ENCODE measurements around the gene CHST1. TPM values are rescaled to one million over a fixed set of nuclear protein-coding genes. Genes with fewer than 3 reads are reported as not detected.

Gene CHST1, protein sequence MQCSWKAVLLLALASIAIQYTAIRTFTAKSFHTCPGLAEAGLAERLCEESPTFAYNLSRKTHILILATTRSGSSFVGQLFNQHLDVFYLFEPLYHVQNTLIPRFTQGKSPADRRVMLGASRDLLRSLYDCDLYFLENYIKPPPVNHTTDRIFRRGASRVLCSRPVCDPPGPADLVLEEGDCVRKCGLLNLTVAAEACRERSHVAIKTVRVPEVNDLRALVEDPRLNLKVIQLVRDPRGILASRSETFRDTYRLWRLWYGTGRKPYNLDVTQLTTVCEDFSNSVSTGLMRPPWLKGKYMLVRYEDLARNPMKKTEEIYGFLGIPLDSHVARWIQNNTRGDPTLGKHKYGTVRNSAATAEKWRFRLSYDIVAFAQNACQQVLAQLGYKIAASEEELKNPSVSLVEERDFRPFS
- total RNA-seq (ENCODE audit: insufficient read depth, low replicate concordance), result 3.1 TPM

- DNase-seq (ENCODE audit: low spot score), result peak; percentile 67
These were observed at the start of gene CHST1 for GRCh38 chr11:45665206-45665932. TSS of gene CHST1 (minus strand) at chr11:45665622. CDS start at chr11:45650923, 14,699 bp downstream.

DNA sequence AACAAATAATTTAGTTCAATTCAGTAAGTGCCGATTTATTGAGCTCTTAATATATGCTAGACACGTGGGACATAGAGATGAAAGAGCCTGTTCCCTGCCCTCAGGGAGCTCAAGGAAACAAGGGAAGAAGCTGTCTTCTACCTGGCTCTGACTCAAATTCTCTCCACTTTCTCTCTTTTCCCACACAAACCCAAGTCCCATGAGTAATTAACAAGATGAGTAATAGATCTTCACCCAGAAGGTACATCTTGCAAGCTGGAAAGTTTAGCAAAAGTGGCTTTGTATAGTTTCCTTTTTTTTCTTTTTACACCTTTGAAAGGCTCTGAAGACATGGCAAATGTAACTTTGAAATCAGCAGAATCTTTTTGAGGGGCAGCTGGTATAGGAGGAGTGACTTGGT is 48.2 kb upstream of the CHST1 start:
- no peak for DNase-seq (ENCODE audit: low spot score)

- no peak for DNase-seq (ENCODE audit: low spot score)
These were observed 45.1 kb upstream of the CHST1 start for GRCh38 chr11:45710561-45710960.

- DNase-seq (ENCODE audit: low spot score), result no peak
These were observed 43.7 kb upstream of the CHST1 start for GRCh38 chr11:45708887-45709663.

DNA sequence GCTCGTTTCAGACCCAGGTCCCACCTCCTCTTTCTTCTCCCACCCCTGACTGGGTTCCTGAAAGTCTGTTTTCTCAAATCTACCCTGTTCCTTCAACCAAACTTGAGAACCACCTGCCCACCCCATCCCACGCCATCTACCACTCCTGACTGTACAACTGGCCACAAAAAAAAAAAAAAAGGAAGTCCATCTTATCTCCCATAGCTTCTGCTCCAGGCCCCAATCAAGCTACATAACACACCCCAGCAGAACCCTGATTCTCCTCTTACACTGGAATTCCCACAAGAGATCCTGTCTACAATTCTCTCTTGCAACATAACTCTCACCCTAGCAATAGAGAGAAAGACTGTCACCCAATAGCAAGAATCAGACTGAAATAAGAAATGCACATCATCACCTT is 39.2 kb upstream of the CHST1 start:
- no peak for DNase-seq (ENCODE audit: low spot score)

GRCh38 chr11:45704133-45704532 is 38.7 kb upstream of the CHST1 start:
- DNase-seq (ENCODE audit: low spot score), result no peak

- DNase-seq (ENCODE audit: low spot score), result no peak
These were observed 37.1 kb upstream of the CHST1 start for GRCh38 chr11:45702511-45702910.

DNA sequence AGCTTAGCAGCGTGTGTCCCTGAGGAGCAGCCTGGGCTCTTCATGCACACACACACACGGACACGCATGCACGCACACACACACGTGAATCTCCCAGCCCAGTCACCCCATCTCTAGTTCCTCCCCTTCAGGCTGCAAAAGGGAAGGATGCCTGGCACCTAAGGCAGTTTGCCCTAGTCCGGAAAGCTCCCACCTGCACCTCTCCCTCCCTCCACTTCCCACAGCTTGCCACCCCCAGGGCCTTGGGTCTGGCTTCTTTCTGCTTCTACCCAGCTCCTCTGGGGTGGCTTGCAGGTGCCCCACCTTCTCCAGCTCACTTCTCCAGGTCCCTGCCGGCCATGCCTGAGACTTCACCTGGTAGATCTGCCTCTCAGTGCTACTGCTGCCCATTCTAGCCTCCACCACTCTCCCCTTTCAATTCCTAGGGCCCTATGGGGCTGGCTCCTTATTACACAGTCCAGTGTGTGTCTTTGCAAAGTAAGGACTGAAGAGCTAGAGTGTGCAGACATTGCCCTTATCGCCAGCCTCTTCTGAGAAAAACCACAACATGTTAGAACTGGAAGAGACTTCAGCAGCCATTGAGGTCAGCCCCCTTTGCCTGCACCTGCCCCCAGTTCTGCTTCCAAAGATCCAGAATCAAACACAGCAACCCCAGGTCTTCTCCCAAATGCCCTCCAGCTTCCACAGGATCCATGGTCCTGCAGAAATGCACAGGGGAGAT is 33.5 kb upstream of the CHST1 start:
- no peak for DNase-seq (ENCODE audit: low spot score)

GRCh38 chr11:45692808-45693453 is 27.5 kb upstream of the CHST1 start:
- DNase-seq (ENCODE audit: low spot score), result no peak

DNA sequence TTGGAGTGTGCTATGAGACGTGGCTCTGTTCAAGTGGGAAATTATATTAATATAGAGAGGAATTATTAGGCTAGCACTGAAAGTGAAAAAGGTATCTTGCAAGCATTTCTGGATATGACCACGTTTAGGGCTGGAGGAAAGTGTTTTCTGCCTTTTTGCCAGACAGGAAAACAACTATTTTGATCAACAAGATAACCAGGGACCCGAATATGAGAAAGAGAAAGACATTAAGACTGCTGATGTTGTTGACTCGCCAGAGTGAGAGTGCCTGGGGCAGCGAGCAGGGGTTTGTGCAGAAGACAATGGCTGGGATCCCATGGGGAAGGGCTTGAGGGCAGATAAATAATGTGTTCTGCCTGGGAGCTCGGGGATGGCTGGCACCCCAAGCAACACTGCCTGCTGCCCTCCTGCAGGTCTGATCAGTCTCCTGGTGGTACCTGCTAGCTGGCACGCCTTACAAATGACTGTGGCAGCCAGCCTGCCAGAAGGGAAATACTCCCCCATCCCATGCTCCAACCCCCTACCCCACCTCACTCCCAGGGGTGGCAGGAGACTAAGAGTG is 23.1 kb upstream of the CHST1 start:
- DNase-seq (ENCODE audit: low spot score), result no peak

DNA sequence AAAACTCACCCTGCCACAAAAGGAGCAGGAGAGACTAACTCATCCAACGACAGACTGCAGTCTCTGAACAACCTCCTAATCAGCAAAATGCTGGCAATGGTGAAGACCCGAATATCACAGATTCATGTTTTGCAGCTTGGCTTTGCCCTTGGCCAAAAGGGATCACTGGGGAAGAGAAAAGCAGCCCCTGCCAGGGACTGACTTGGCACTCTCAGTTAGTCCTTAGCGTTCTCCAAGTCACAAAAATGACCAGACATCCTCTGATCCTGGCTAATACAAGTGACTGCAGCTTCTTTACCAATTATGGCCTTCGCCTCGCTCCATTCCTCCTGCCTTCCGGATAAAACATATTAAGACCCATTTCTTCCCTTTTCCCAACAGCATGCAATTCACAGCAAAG is 22.4 kb upstream of the CHST1 start:
- DNase-seq (ENCODE audit: low spot score), result no peak

DNA sequence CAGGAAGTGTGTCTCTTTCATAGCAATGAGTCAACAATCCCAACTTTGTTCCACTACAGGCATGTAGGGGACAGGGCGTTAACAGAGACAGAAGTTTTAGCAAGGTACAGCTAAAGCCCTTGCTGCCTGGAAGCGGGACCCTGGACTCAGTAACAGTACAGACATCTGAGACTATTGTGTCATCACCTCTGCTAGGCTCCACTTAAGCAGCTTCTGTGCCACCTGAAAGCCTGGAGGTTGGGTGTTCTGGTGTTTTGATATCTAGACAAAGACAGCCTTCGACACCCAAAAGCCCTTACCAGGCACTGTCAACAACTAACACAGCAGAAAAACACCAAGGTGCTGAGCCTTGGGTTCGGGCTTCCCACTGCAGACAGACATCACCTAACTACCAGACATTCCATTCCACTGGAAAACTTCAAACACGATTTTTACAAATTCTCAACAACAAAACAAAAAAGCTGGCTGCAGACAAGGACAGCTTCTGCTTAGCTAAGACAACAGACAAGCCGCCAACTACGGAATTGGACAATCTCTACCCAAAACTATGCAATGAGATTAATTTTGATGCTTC is 20.6 kb upstream of the CHST1 start:
- DNase-seq (ENCODE audit: low spot score), result no peak

- DNase-seq (ENCODE audit: low spot score), result no peak
These were observed 19.0 kb upstream of the CHST1 start for GRCh38 chr11:45684440-45684839.

GRCh38 chr11:45683271-45684058 is 18.0 kb upstream of the CHST1 start:
- DNase-seq (ENCODE audit: low spot score), result no peak

DNA sequence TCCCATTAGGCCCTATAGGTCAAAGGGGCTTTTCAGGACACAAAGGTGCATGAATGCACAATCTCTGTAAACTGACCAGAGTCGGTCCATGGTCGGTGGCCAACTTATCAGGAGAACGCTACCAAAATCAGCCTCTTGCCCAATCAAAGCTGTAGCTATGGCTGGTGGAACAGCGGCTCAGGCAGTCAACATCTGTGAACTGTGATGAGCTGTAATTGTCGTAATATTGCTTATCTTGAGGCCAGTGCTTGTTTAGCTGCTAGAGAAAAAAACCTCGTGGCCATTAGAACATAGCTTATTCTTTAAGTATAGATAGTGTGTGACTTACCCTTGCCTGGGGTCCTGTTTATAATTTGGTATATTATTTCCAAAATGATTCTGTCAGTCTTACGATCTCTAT is 14.4 kb upstream of the CHST1 start:
- DNase-seq (ENCODE audit: low spot score), result no peak

DNA sequence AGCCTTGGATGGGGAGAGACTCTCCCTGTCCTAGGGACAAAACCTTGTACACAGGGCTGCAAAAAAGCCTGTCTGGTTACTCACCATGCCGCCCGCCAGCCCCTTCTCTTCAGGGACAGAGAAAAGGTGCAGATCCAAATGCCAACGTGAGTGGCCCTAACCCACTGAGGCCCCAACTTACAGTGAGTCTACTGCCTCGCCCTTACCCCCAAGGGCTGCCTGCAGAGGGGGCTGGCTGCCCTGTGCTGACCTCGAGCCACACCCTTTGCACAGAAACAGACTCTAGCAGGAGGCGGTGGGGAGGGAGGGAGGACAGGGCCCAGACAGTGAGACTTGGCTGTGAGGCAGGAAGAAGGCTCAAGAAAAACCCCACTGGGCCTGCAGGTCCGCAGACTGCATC is 13.6 kb upstream of the CHST1 start:
- no peak for DNase-seq (ENCODE audit: low spot score)

DNA sequence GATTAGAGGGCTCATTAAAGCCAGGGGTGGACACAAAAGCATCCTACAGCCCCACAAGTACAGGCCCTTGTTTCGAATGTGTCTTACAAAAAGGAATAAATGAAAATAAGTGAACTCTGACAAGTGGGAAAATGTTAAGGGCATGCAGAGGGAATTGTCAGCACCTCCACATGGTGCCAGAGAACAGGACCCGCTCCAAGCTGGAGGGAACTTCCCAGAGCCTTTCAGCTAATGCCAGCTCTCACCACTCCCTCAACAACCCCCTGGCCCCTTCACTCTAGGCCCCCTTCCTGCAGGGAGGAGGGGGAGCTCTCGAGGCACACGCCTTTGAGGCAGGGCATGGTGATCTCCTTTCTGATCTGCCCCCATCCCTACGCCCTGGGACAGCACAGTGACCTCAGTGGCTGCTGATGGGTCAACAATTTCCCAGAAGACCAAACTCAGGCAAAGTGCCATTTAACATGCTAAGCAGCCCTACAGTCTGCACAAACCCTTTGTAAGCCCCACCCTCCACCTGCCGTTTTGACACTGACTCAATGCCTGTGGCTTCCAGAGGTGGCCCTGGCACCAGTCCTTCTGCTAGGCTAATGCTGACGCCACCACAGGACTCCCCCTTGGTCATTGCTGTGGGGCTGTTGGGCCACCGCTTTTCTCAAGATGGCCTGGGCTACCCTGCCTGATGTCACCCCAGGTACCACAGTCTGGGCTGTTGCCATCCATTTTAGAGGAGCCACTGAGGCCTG is 12.5 kb upstream of the CHST1 start:
- no peak for DNase-seq (ENCODE audit: low spot score)

DNA sequence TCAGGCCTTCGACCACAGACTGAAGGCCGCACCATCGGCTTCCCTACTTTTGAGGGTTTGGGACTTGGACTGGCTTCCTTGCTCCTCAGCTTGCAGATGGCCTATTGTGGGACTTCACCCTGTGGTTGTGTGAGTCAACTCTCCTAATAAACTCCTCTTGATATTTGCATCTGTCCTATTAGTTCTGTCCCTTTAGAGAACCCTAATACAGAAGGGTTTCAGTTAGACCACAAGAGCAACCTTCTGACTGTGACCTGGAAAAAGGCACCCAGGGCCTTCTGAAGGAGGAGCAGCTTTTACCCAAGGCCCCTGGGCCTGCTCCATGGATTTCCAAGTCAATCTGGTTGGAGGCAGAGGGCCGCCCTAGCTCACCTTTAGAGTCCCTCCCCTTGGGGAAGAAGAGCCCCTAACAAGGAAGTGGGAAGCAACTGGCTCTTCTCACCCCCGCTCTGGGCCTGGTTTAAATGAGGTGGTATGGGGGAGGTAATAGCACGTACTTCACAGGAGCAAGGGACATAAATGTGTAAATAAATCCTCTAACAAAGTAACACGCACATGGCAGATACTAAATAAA is 11.2 kb upstream of the CHST1 start:
- DNase-seq (ENCODE audit: low spot score), result no peak

Data from umbilical cord (tissue), 2 donors.